SK-N-SH treated with all-trans-retinoic acid at 6 μM for 48 hours (cell line): ENCODE results near the gene CABS1.

Experiments
- ARNTL ChIP-seq: fragments of 450-650 bp; formaldehyde crosslinking; IDR thresholded peaks from 2 replicates; pipeline ENCODE4 v1.5.0; 2020; ENCODE audit warnings: low read depth, mild to moderate bottlenecking, moderate library complexity, borderline replicate concordance
- CSDC2 ChIP-seq: fragments of 250-450 bp; sonication (Bioruptor Pico); IDR thresholded peaks from 2 replicates; pipeline ENCODE4 v1.5.0; 2020; ENCODE audit warnings: mild to moderate bottlenecking, moderate library complexity
- PPARA ChIP-seq: fragments of 250-450 bp; sonication (Bioruptor Pico); IDR thresholded peaks from 2 replicates; pipeline ENCODE4 v1.5.0; 2020; ENCODE audit warnings: mild to moderate bottlenecking, borderline replicate concordance
- RARB ChIP-seq: fragments of 250-450 bp; sonication (Bioruptor Pico); IDR thresholded peaks from 2 replicates; pipeline ENCODE4 v1.8.0; 2021; ENCODE audit warnings: mild to moderate bottlenecking, moderate library complexity
- ZNF8 ChIP-seq: fragments of 450-650 bp; formaldehyde crosslinking; IDR thresholded peaks from 2 replicates; pipeline ENCODE4 v1.5.0; 2020; ENCODE audit warnings: mild to moderate bottlenecking, moderate library complexity
- TF ChIP-seq, protein P1 (sequence below): fragments of 250-450 bp; sonication (Bioruptor Pico); IDR thresholded peaks from 2 replicates; pipeline ENCODE4 v1.8.0; 2020; ENCODE audit warnings: mild to moderate bottlenecking, moderate library complexity, borderline replicate concordance

GRCh38 chr4:70372760-70373159 lies 38.0 kb downstream of the CABS1 start:
- TF ChIP-seq, protein P1, sequence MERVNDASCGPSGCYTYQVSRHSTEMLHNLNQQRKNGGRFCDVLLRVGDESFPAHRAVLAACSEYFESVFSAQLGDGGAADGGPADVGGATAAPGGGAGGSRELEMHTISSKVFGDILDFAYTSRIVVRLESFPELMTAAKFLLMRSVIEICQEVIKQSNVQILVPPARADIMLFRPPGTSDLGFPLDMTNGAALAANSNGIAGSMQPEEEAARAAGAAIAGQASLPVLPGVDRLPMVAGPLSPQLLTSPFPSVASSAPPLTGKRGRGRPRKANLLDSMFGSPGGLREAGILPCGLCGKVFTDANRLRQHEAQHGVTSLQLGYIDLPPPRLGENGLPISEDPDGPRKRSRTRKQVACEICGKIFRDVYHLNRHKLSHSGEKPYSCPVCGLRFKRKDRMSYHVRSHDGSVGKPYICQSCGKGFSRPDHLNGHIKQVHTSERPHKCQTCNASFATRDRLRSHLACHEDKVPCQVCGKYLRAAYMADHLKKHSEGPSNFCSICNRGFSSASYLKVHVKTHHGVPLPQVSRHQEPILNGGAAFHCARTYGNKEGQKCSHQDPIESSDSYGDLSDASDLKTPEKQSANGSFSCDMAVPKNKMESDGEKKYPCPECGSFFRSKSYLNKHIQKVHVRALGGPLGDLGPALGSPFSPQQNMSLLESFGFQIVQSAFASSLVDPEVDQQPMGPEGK, result no peak
- no peak for TF ChIP-seq ARNTL (CRISPR knock-in tag)
- no peak for TF ChIP-seq ZNF8 (CRISPR knock-in tag)
- TF ChIP-seq CSDC2 (CRISPR knock-in tag), result no peak
- no peak for TF ChIP-seq PPARA (CRISPR knock-in tag)
- no peak for TF ChIP-seq RARB
